Small intestine (tissue), 7 donors: ENCODE data around the gene CDK5R2. TPM values are rescaled to one million over a fixed set of nuclear protein-coding genes. Genes with fewer than 3 reads are reported as not detected.
"Not testable (repeated sequence)": the region's sequence is repeated elsewhere in the genome, so short reads cannot be mapped to it uniquely, and the experiment has no call there.

Experiments
- DNase-seq, 2 donors: peaks; one replicate each; pipeline versions ENCODE4 v3.0.0 to v3.0.0-alpha.2; 2013
- FAIRE-seq: peaks from 2 replicates; lab custom pipeline; 2012; peaks lifted over from hg19 to GRCh38; lab: Jason Lieb, UNC
- H3K27ac ChIP-seq, 3 donors: one replicate each; pipeline ENCODE4 v1.5.1; 2013; ENCODE audit warnings: low read length in 2 of 3, mild to moderate bottlenecking in 2 of 3, control low read depth in 1 of 3, inconsistent platforms in 1 of 3, low read depth in 1 of 3, moderate library complexity in 1 of 3
- H3K27me3 ChIP-seq, 3 donors: one replicate each; pipeline ENCODE4 v1.6.1; 2013; ENCODE audit warnings: low read length in 3 of 3, inconsistent platforms in 1 of 3; ENCODE audit not compliant: control insufficient read depth in 3 of 3, insufficient read depth in 3 of 3
- H3K36me3 ChIP-seq, 3 donors: one replicate each; pipeline ENCODE4 v1.6.1; 2013; ENCODE audit warnings: low read length in 3 of 3, inconsistent platforms in 1 of 3, low read depth in 1 of 3, mild to moderate bottlenecking in 1 of 3, moderate library complexity in 1 of 3; ENCODE audit not compliant: control insufficient read depth in 3 of 3, insufficient read depth in 2 of 3
- H3K4me1 ChIP-seq, 3 donors: one replicate each; pipeline ENCODE4 v1.6.1; 2013; ENCODE audit warnings: low read length in 2 of 3, inconsistent platforms in 1 of 3, low read depth in 1 of 3, mild to moderate bottlenecking in 1 of 3, moderate library complexity in 1 of 3; ENCODE audit not compliant: control insufficient read depth in 3 of 3, insufficient read depth in 2 of 3
- H3K4me3 ChIP-seq, 3 donors: one replicate each; pipeline ENCODE4 v1.5.1; 2013; ENCODE audit warnings: low read length in 3 of 3, control low read depth in 1 of 3, inconsistent platforms in 1 of 3, low read depth in 1 of 3, mild to moderate bottlenecking in 1 of 3, moderate library complexity in 1 of 3
- H3K9me3 ChIP-seq, 2 donors: one replicate each; pipeline ENCODE4 v1.6.1; 2013; ENCODE audit warnings: low read depth in 1 of 2, low read length in 1 of 2; ENCODE audit not compliant: control insufficient read depth in 2 of 2, insufficient read depth in 1 of 2
- WGBS, 3 donors: extraction: QIAGEN DNeasy Blood & Tissue Kit; methylation state at CpG; one replicate each; pipeline ENCODE4 v1.1.7; 2013; 5-methylcytosine and 5-hydroxymethylcytosine counted together
- polyA plus RNA-seq, 4 donors: library from polyadenylated mRNA; stranded (reverse) in 3 of 4; unstranded in 1 of 4; fragments of 200-250 nt in 3 of 4; fragments of 120-200 nt in 1 of 4; gene quantifications; one replicate each; pipeline versions ENCODE4 v1.2.1 to v1.2.3, GENCODE V29; 2013
- donor health status: healthy with polysubstance abuse.
- donor health status: control.
- donor health status: control.
- donor health status: Bipolar disorder and iron deficiency.
- donor health status: healthy.

The CDK5R2 gene
- polyA plus RNA-seq, 4 donors, result 0.22 to 1.5 (median 1.4) TPM; not detected in 1

GRCh38 chr2:218931751-218932150 lies 27.7 kb upstream of the CDK5R2 start:
- not testable (repeated sequence) for H3K4me1 ChIP-seq, H3K27ac ChIP-seq, FAIRE-seq, H3K4me3 ChIP-seq, DNase-seq, H3K36me3 ChIP-seq, H3K9me3 ChIP-seq
- peaks cover 0 to 17% (median 4%) of the 10 kb centered on the region in 3 donors for H3K27me3 ChIP-seq
- 92 to 96% (median 94%) methylated on average over 9 to 14 of the region's 25 CpGs for WGBS, 3 donors

GRCh38 chr2:218944759-218945404 lies 14.6 kb upstream of the CDK5R2 start:
- Histone ChIP-seq H3K4me3 (no peak overlapping the region), H3K27me3 (peaks cover 0 to 16% (median 5%) of the 10 kb centered on the region in 3 donors), H3K36me3 (no peaks in the 10 kb centered on the region), H3K9me3 (no peaks in the 10 kb centered on the region), H3K27ac (no peak overlapping the region), H3K4me1 (no peaks in the 10 kb centered on the region)
- FAIRE-seq (no peak), DNase-seq (no peak)
- WGBS, 3 donors, result 75 to 80% (median 78%) methylated on average over 1 of the region's 1 CpG

GRCh38 chr2:218946621-218947020 lies 12.8 kb upstream of the CDK5R2 start:
- Histone ChIP-seq H3K4me1 (no peaks in the 10 kb centered on the region), H3K4me3 (no peak overlapping the region), H3K9me3 (no peaks in the 10 kb centered on the region), H3K36me3 (no peaks in the 10 kb centered on the region), H3K27ac (no peak overlapping the region), H3K27me3 (peaks cover 0 to 29% (median 3%) of the 10 kb centered on the region in 3 donors)
- 78 to 97% (median 79%) methylated on average over 1 of the region's 1 CpG for WGBS, 3 donors
- DNase-seq (no peak), FAIRE-seq (no peak)

GRCh38 chr2:218952160-218952559 lies 7.3 kb upstream of the CDK5R2 start:
- H3K36me3 ChIP-seq, result no peaks in the 10 kb centered on the region
- H3K27ac ChIP-seq, result no peak overlapping the region
- no peak for DNase-seq
- H3K4me3 ChIP-seq, result no peak overlapping the region
- H3K27me3 ChIP-seq, result peaks cover 0 to 59% (median 2%) of the 10 kb centered on the region in 3 donors
- H3K4me1 ChIP-seq, result no peaks in the 10 kb centered on the region
- FAIRE-seq, result no peak
- H3K9me3 ChIP-seq, result no peaks in the 10 kb centered on the region
- WGBS, 3 donors, result 88 to 91% (median 90%) methylated on average over 7 of the region's 7 CpGs

GRCh38 chr2:218953366-218953954 lies 6.0 kb upstream of the CDK5R2 start:
- H3K36me3 ChIP-seq, result no peaks in the 10 kb centered on the region
- DNase-seq (no peak), FAIRE-seq (no peak)
- 64 to 72% (median 67%) methylated on average over 18 of the region's 18 CpGs for WGBS, 3 donors
- no peaks in the 10 kb centered on the region for H3K9me3 ChIP-seq
- H3K4me1 ChIP-seq, result no peaks in the 10 kb centered on the region
- H3K4me3 ChIP-seq, result no peak overlapping the region
- H3K27ac ChIP-seq, result no peak overlapping the region
- H3K27me3 ChIP-seq, result peaks cover 0 to 69% (median 6%) of the 10 kb centered on the region in 3 donors

- no peaks in the 10 kb centered on the region for H3K36me3 ChIP-seq
- 80 to 88% (median 81%) methylated on average over 8 of the region's 8 CpGs for WGBS, 3 donors
- H3K4me3 ChIP-seq, result no peak overlapping the region
- H3K9me3 ChIP-seq, result no peaks in the 10 kb centered on the region
- H3K27me3 ChIP-seq, result peaks cover 1 to 79% (median 17%) of the 10 kb centered on the region in 3 donors
- DNase-seq, result no peak
- H3K27ac ChIP-seq, result no peak overlapping the region
- no peak for FAIRE-seq
- no peaks in the 10 kb centered on the region for H3K4me1 ChIP-seq
Measured at GRCh38 chr2:218954541-218955300, 4.7 kb upstream of the CDK5R2 start.

GRCh38 chr2:218956039-218956438 lies 3.4 kb upstream of the CDK5R2 start:
- WGBS, 3 donors, result 54 to 72% (median 67%) methylated on average over 1 of the region's 1 CpG
- Histone ChIP-seq H3K4me1 (no peaks in the 10 kb centered on the region), H3K27me3 (peaks cover 4 to 77% (median 23%) of the 10 kb centered on the region in 3 donors), H3K9me3 (no peaks in the 10 kb centered on the region), H3K27ac (no peak overlapping the region), H3K36me3 (no peaks in the 10 kb centered on the region), H3K4me3 (no peak overlapping the region)
- DNase-seq, result no peak
- FAIRE-seq, result no peak

GRCh38 chr2:218957671-218958070 lies 1.8 kb upstream of the CDK5R2 start:
- no peaks in the 10 kb centered on the region for H3K36me3 ChIP-seq
- peaks cover 4 to 86% (median 37%) of the 10 kb centered on the region in 3 donors for H3K27me3 ChIP-seq
- no peaks in the 10 kb centered on the region for H3K9me3 ChIP-seq
- DNase-seq, result peak in 1 of 2 donors; percentile 39
- 41 to 68% (median 50%) methylated on average over 4 of the region's 4 CpGs for WGBS, 3 donors
- H3K27ac ChIP-seq, result no peak overlapping the region
- H3K4me3 ChIP-seq, result no peak overlapping the region
- no peak for FAIRE-seq
- peaks cover 0 to under 1% (median 0%) of the 10 kb centered on the region in 3 donors for H3K4me1 ChIP-seq
